Tibial nerve (tissue), 4 donors: ENCODE results near the gene DCUN1D2.

Experiments used
- CTCF ChIP-seq, 5 experiments: fragments of 200-600 bp in 3 of 5; fragments of 450-650 bp in 2 of 5; sonication (generic) in 3 of 5; IDR thresholded peaks; one replicate each; pipeline ENCODE4 v1.5.1; 2016 to 2019; ENCODE audit warnings: antibody characterized with exemption in 5 of 5, mild to moderate bottlenecking in 3 of 5, moderate library complexity in 2 of 5
- EP300 ChIP-seq, 2 donors: sonication (generic); formaldehyde crosslinking; IDR thresholded peaks; one replicate each; pipeline ENCODE4 v1.6.1; 2017; ENCODE audit warnings: antibody characterized with exemption in 2 of 2, mild to moderate bottlenecking in 1 of 2
- POLR2A ChIP-seq, 2 donors: fragments of 450-650 bp; IDR thresholded peaks; one replicate each; pipeline ENCODE4 v1.6.1; 2017; ENCODE audit warnings: antibody characterized with exemption in 2 of 2, mild to moderate bottlenecking in 2 of 2, moderate library complexity in 2 of 2

- no peak for TF ChIP-seq EP300 (IDR thresholded peaks at IDR 0.05)
- no peak for TF ChIP-seq CTCF (IDR thresholded peaks at IDR 0.05)
- no peak for TF ChIP-seq POLR2A (IDR thresholded peaks at IDR 0.05)
These were observed 60.0 kb downstream of the DCUN1D2 start for GRCh38 chr13:113430378-113431110.
